Kidney glomerular epithelial cell (primary cell): ENCODE measurements around the gene BRAP.
"Not testable (repeated sequence)": the region's sequence is repeated elsewhere in the genome, so short reads cannot be mapped to it uniquely, and the experiment has no call there.

ENCODE experiments used
- DNase-seq: peaks from one replicate; lab custom pipeline; 2025; lab: John Stamatoyannopoulos, UW

BRAP gene

GRCh38 chr12:111685811-111686573, at the start of gene BRAP, which contains the start of gene ACAD10:
Gene BRAP (minus strand): TSS chr12:111685956. CDS start chr12:111685792, 164 bp downstream.
Gene ACAD10 (plus strand): TSS chr12:111686053. CDS start chr12:111692710, 6,657 bp downstream.
- DNase-seq = peak; percentile 89

GRCh38 chr12:111733340-111733915, 47.7 kb upstream of the BRAP start:
- no peak for DNase-seq

GRCh38 chr12:111732786-111733185, 47.0 kb upstream of the BRAP start:
- no peak for DNase-seq

- DNase-seq = no peak
Measured at GRCh38 chr12:111730420-111730819, 44.7 kb upstream of the BRAP start.

GRCh38 chr12:111728795-111729194, 43.0 kb upstream of the BRAP start:
- no peak for DNase-seq

- DNase-seq = not testable (repeated sequence)
Measured at GRCh38 chr12:111723646-111724360, 38.0 kb upstream of the BRAP start.

GRCh38 chr12:111720457-111720856, 34.7 kb upstream of the BRAP start:
- DNase-seq = no peak

- DNase-seq = not testable (repeated sequence)
Measured at GRCh38 chr12:111719316-111719715, 33.6 kb upstream of the BRAP start.

- no peak for DNase-seq
Measured at GRCh38 chr12:111715279-111715678, 29.5 kb upstream of the BRAP start.

- DNase-seq = no peak
Measured at GRCh38 chr12:111706145-111706544, 20.4 kb upstream of the BRAP start.

GRCh38 chr12:111705672-111706071, 19.9 kb upstream of the BRAP start:
- DNase-seq = no peak

GRCh38 chr12:111699962-111700361, 14.2 kb upstream of the BRAP start:
- no peak for DNase-seq

- no peak for DNase-seq
Measured at GRCh38 chr12:111693818-111694217, 8.1 kb upstream of the BRAP start.

- no peak for DNase-seq
Measured at GRCh38 chr12:111692575-111693210, 6.9 kb upstream of the BRAP start.

- no peak for DNase-seq
Measured at GRCh38 chr12:111691262-111691661, 5.5 kb upstream of the BRAP start.

- DNase-seq = no peak
Measured at GRCh38 chr12:111687952-111688351, 2.2 kb upstream of the BRAP start.

GRCh38 chr12:111687255-111687654, 1.5 kb upstream of the BRAP start:
- DNase-seq = no peak

- no peak for DNase-seq
Measured at GRCh38 chr12:111686574-111687105, 884 bp upstream of the BRAP start.

GRCh38 chr12:111685322-111685810, 390 bp downstream of the BRAP start:
- no peak for DNase-seq

- not testable (repeated sequence) for DNase-seq
Measured at GRCh38 chr12:111684485-111685198, 1.1 kb downstream of the BRAP start.

- DNase-seq = no peak
Measured at GRCh38 chr12:111677186-111677585, 8.6 kb downstream of the BRAP start.
